Neural progenitor cell (in vitro differentiated cells): ENCODE measurements around the gene ACTA1. TPM values are rescaled to one million over a fixed set of nuclear protein-coding genes. Genes with fewer than 3 reads are reported as not detected.

Experiments used
- DNase-seq: peaks from one replicate; pipeline ENCODE4 v3.0.0-alpha.2; 2016; ENCODE audit warnings: low spot score
- H2AFZ ChIP-seq: fragments of 200-600 bp; sonication (generic); replicated peaks from 2 replicates; pipeline ENCODE4 v1.6.1; 2016; ENCODE audit warnings: antibody characterized with exemption
- H3F3A ChIP-seq: fragments of 200-600 bp; sonication (generic); 2 replicates; pipeline ENCODE4 v1.6.1; 2016; ENCODE audit warnings: antibody characterized with exemption, low read depth
- H3K27ac ChIP-seq: fragments of 200-600 bp; sonication (generic); 2 replicates; pipeline ENCODE4 v1.5.1; 2016; ENCODE audit warnings: mild to moderate bottlenecking
- H3K27me3 ChIP-seq: fragments of 200-600 bp; sonication (generic); 2 replicates; pipeline ENCODE4 v1.6.1; 2016; ENCODE audit warnings: mild to moderate bottlenecking, moderate library complexity
- H3K36me3 ChIP-seq: fragments of 200-600 bp; sonication (generic); 2 replicates; pipeline ENCODE4 v1.5.1; 2016
- H3K4me1 ChIP-seq: fragments of 200-600 bp; sonication (generic); 2 replicates; pipeline ENCODE4 v1.6.1; 2016; ENCODE audit warnings: mixed run types
- H3K4me2 ChIP-seq: fragments of 200-600 bp; sonication (generic); 2 replicates; pipeline ENCODE4 v1.6.1; 2016
- H3K4me3 ChIP-seq: fragments of 200-600 bp; sonication (generic); 2 replicates; pipeline ENCODE4 v1.5.1; 2016
- H3K79me2 ChIP-seq: fragments of 200-600 bp; sonication (generic); 2 replicates; pipeline ENCODE4 v1.6.1; 2016; ENCODE audit warnings: low read depth
- H3K9ac ChIP-seq: fragments of 200-600 bp; sonication (generic); 2 replicates; pipeline ENCODE4 v1.6.1; 2016
- H3K9me3 ChIP-seq: fragments of 200-600 bp; sonication (generic); 2 replicates; pipeline ENCODE4 v1.5.1; 2016; ENCODE audit warnings: low read depth
- H4K20me1 ChIP-seq: fragments of 200-600 bp; sonication (generic); 2 replicates; pipeline ENCODE4 v1.6.1; 2016; ENCODE audit warnings: low read depth
- H3K27ac Mint-ChIP-seq: 3 replicates; pipeline ENCODE4 v1.8.0; 2021; ENCODE audit warnings: mixed read lengths
- H3K27me3 Mint-ChIP-seq: 2 replicates; pipeline ENCODE4 v1.8.0; 2022; ENCODE audit warnings: low read depth, mild to moderate bottlenecking, inconsistent platforms, moderate library complexity, mixed read lengths; ENCODE audit not compliant: insufficient read depth
- H3K36me3 Mint-ChIP-seq: 3 replicates; pipeline ENCODE4 v1.8.0; 2021; ENCODE audit warnings: mixed read lengths
- H3K4me1 Mint-ChIP-seq: 3 replicates; pipeline ENCODE4 v1.8.0; 2021; ENCODE audit warnings: mixed read lengths
- H3K4me3 Mint-ChIP-seq: 3 replicates; pipeline ENCODE4 v1.8.0; 2021; ENCODE audit warnings: mild to moderate bottlenecking, moderate library complexity, mixed read lengths
- H3K9me3 Mint-ChIP-seq: 3 replicates; pipeline ENCODE4 v1.8.0; 2020; ENCODE audit warnings: mixed read lengths
- EZH2 ChIP-seq: fragments of 200-600 bp; sonication (generic); IDR thresholded peaks from 2 replicates; pipeline ENCODE4 v1.6.1; 2017; ENCODE audit warnings: antibody characterized with exemption, mild to moderate bottlenecking, moderate library complexity
- EZH2phosphoT487 ChIP-seq: fragments of 200-600 bp; sonication (generic); IDR thresholded peaks from 2 replicates; pipeline ENCODE4 v1.6.1; 2017; ENCODE audit warnings: antibody characterized with exemption
- total RNA-seq: library from RNA; depleted of rRNA; stranded (reverse); fragments of >200 nt; gene quantifications from 2 replicates; pipeline ENCODE4 v1.2.3, GENCODE V29; 2015; ENCODE audit warnings: low replicate concordance
- TF ChIP-seq, protein P1 (sequence below): fragments of 200-600 bp; sonication (generic); IDR thresholded peaks from 2 replicates; pipeline ENCODE4 v1.5.1; 2017; ENCODE audit warnings: antibody characterized with exemption, mild to moderate bottlenecking

The ACTA1 gene
- total RNA-seq, 1 donor from 2014 or later, result 1.2 TPM

DNA sequence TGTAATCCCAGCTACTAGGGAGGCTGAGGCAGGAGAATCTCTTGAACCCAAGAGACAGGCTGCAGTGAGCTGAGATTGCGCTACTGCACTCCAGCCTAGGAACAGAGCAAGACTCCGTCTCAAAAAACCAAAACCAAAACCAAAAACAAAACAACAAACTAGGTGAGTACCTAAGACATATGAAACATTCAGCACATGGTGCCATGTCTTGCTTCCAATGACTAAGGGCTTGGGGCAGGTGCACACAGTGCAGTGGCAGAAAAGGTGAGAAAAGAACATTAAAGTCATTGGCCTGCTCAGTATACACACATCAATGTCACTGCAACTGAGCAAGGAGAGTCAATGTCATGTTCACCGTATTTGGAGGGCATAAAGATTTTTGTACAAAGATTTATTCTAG is 4.1 kb upstream of the ACTA1 start:
- Histone ChIP-seq H3K9ac (no peak overlapping the region), H4K20me1 (peaks cover 23% of the 10 kb centered on the region), H3K9me3 (no peaks in the 10 kb centered on the region), H3K36me3 (no peaks in the 10 kb centered on the region), H3K27ac (no peak overlapping the region), H3K79me2 (no peaks in the 10 kb centered on the region), H3K4me3 (no peak overlapping the region), H3K4me2 (no peak overlapping the region), H3K4me1 (peaks cover 3% of the 10 kb centered on the region), H2AFZ (no peak overlapping the region), H3K27me3 (peaks cover 33% of the 10 kb centered on the region), H3F3A (peaks cover 7% of the 10 kb centered on the region)
- Mint-ChIP-seq H3K27ac (no peak overlapping the region), H3K4me1 (peaks cover 5% of the 10 kb centered on the region), H3K9me3 (no peaks in the 10 kb centered on the region), H3K4me3 (no peak overlapping the region), H3K27me3 (peaks cover 13% of the 10 kb centered on the region), H3K36me3 (peaks cover 8% of the 10 kb centered on the region)
- no peak for DNase-seq
- TF ChIP-seq EZH2phosphoT487 (no peak), EZH2 (no peak)
- TF ChIP-seq, protein P1, sequence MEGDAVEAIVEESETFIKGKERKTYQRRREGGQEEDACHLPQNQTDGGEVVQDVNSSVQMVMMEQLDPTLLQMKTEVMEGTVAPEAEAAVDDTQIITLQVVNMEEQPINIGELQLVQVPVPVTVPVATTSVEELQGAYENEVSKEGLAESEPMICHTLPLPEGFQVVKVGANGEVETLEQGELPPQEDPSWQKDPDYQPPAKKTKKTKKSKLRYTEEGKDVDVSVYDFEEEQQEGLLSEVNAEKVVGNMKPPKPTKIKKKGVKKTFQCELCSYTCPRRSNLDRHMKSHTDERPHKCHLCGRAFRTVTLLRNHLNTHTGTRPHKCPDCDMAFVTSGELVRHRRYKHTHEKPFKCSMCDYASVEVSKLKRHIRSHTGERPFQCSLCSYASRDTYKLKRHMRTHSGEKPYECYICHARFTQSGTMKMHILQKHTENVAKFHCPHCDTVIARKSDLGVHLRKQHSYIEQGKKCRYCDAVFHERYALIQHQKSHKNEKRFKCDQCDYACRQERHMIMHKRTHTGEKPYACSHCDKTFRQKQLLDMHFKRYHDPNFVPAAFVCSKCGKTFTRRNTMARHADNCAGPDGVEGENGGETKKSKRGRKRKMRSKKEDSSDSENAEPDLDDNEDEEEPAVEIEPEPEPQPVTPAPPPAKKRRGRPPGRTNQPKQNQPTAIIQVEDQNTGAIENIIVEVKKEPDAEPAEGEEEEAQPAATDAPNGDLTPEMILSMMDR, result no peak

DNA sequence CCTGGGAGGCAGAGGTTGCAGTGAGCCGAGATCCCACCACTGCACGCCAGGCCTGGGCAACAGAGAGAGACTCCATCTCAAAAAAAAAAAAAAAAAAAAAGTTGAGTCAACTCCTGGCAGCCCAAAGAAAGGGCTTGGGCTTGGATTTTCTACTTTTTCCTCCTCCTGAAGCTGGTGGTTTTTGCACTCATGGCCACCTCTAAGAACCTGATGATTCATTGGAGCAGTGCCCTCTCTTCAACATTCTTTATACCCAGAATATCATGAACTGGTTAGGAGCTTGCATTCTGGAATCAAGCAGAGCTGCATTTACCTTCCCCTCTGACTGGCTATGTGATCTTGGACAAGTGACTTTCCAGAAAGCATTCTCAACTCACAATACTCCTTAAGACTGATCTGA is 3.5 kb upstream of the ACTA1 start:
- Histone ChIP-seq H4K20me1 (peaks cover 23% of the 10 kb centered on the region), H3F3A (peaks cover 7% of the 10 kb centered on the region), H3K4me2 (no peak overlapping the region), H3K9me3 (no peaks in the 10 kb centered on the region), H3K79me2 (no peaks in the 10 kb centered on the region), H3K36me3 (no peaks in the 10 kb centered on the region), H3K9ac (no peak overlapping the region), H3K4me1 (peaks cover 3% of the 10 kb centered on the region), H3K27me3 (peaks cover 38% of the 10 kb centered on the region), H2AFZ (no peak overlapping the region), H3K27ac (no peak overlapping the region), H3K4me3 (no peak overlapping the region)
- Mint-ChIP-seq H3K4me1 (peaks cover 5% of the 10 kb centered on the region), H3K4me3 (no peak overlapping the region), H3K36me3 (peaks cover 8% of the 10 kb centered on the region), H3K27ac (no peak overlapping the region), H3K9me3 (peaks cover 2% of the 10 kb centered on the region), H3K27me3 (peaks cover 18% of the 10 kb centered on the region)
- TF ChIP-seq, protein P1, result no peak
- TF ChIP-seq EZH2, result no peak
- TF ChIP-seq EZH2phosphoT487, result no peak
- DNase-seq, result no peak

DNA sequence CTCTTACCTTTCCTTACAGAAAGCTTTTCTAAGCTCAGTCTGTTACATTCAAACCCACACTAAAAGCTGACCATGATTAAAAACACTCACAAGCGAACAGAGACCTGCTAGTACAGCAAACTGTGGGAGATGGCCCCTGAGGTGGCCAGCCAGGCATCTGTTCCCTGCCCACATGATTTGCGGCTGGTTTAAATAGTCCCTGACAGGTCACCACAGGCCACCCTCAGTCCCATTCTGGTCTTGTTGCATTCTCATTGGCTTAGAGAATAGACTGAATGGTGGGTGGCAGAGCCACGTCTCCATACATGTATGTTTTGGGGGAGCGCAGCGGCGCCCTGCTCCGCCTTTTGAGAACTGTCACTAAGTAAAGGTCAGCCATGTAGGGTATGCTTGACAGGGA is 2.3 kb upstream of the ACTA1 start:
- H3K79me2 ChIP-seq, result no peaks in the 10 kb centered on the region
- DNase-seq, result no peak
- H2AFZ ChIP-seq, result no peak overlapping the region
- H3K9me3 ChIP-seq, result no peaks in the 10 kb centered on the region
- no peak overlapping the region for H3K27ac ChIP-seq
- H4K20me1 ChIP-seq, result peaks cover 25% of the 10 kb centered on the region
- peaks cover 3% of the 10 kb centered on the region for H3K4me1 ChIP-seq
- no peak overlapping the region for H3K4me2 ChIP-seq
- peaks cover 51% of the 10 kb centered on the region for H3K27me3 ChIP-seq
- no peak overlapping the region for H3K9ac ChIP-seq
- H3K4me3 Mint-ChIP-seq, result no peak overlapping the region
- H3K36me3 Mint-ChIP-seq, result peaks cover 8% of the 10 kb centered on the region
- no peak overlapping the region for H3K4me3 ChIP-seq
- peaks cover 4% of the 10 kb centered on the region for H3K9me3 Mint-ChIP-seq
- H3K27me3 Mint-ChIP-seq, result peaks cover 25% of the 10 kb centered on the region
- no peak overlapping the region for H3K27ac Mint-ChIP-seq
- TF ChIP-seq, protein P1, result no peak
- TF ChIP-seq EZH2 (no peak), EZH2phosphoT487 (no peak)
- no peaks in the 10 kb centered on the region for H3K36me3 ChIP-seq
- H3K4me1 Mint-ChIP-seq, result peaks cover 10% of the 10 kb centered on the region
- H3F3A ChIP-seq, result peaks cover 7% of the 10 kb centered on the region
